CD14-positive monocyte (primary cell): ENCODE results near the gene KRTAP1-1. TPM values are rescaled to one million over a fixed set of nuclear protein-coding genes. Genes with fewer than 3 reads are reported as not detected.

Source experiments
- DNase-seq, 3 donors: peaks; one replicate each; pipeline ENCODE4 v3.0.0-alpha.2; 2011 to 2022
- H2AFZ ChIP-seq: 2 replicates; pipeline ENCODE4 v1.6.0; 2012; ENCODE audit warnings: mild to moderate bottlenecking, low read depth, low read length, inconsistent platforms; ENCODE audit not compliant: insufficient read depth, poor library complexity, severe bottlenecking
- H3K27ac ChIP-seq, 2 donors: 1 replicate in 1 of 2; 2 replicates in 1 of 2; pipeline ENCODE4 v1.5.1; 2012 to 2013; ENCODE audit warnings: low read length in 2 of 2, control low read depth in 1 of 2, inconsistent platforms in 1 of 2, low read depth in 1 of 2, mild to moderate bottlenecking in 1 of 2
- H3K27me3 ChIP-seq, 2 donors: one replicate each; pipeline versions ENCODE4 v1.6.0 to v1.6.1; 2011 to 2013; ENCODE audit warnings: low read length in 2 of 2; ENCODE audit not compliant: control insufficient read depth in 2 of 2, insufficient read depth in 2 of 2
- H3K36me3 ChIP-seq, 2 donors: replicated peaks in 1 of 2; 1 replicate in 1 of 2; 2 replicates in 1 of 2; pipeline versions ENCODE4 v1.5.1 to v1.6.1; 2012 to 2013; ENCODE audit warnings: low read length in 2 of 2, control low read depth in 1 of 2, inconsistent platforms in 1 of 2, mild to moderate bottlenecking in 1 of 2; ENCODE audit not compliant: insufficient read depth in 2 of 2, control insufficient read depth in 1 of 2
- H3K4me1 ChIP-seq, 2 donors: 1 replicate in 1 of 2; 2 replicates in 1 of 2; pipeline versions ENCODE4 v1.5.1 to v1.6.1; 2012 to 2013; ENCODE audit warnings: low read length in 2 of 2, control low read depth in 1 of 2, inconsistent platforms in 1 of 2, mild to moderate bottlenecking in 1 of 2, moderate library complexity in 1 of 2; ENCODE audit not compliant: insufficient read depth in 2 of 2, control insufficient read depth in 1 of 2
- H3K4me2 ChIP-seq: replicated peaks from 2 replicates; pipeline ENCODE3; 2012; ENCODE audit warnings: low read length, moderate library complexity, mild to moderate bottlenecking; ENCODE audit not compliant: poor library complexity, severe bottlenecking; ENCODE audit errors: extremely low read depth
- H3K4me3 ChIP-seq, 3 experiments: fragments of 200-600 bp in 1 of 3; sonication (generic) in 1 of 3; replicated peaks in 1 of 3; 1 replicate in 2 of 3; 2 replicates in 1 of 3; pipeline ENCODE4 v1.5.1; 2011 to 2013; ENCODE audit warnings: low read length in 3 of 3, mild to moderate bottlenecking in 3 of 3, control low read depth in 2 of 3, low read depth in 2 of 3, inconsistent platforms in 1 of 3, moderate library complexity in 1 of 3
- H3K79me2 ChIP-seq: 2 replicates; pipeline ENCODE4 v1.6.0; 2012; ENCODE audit warnings: mild to moderate bottlenecking, control low read depth, inconsistent platforms, low read length, moderate library complexity; ENCODE audit not compliant: insufficient read depth
- H3K9ac ChIP-seq: 2 replicates; pipeline ENCODE4 v1.6.0; 2017; ENCODE audit warnings: low read length, mild to moderate bottlenecking; ENCODE audit not compliant: insufficient read depth, poor library complexity, severe bottlenecking
- H3K9me3 ChIP-seq, 2 donors: replicated peaks in 1 of 2; 1 replicate in 1 of 2; 2 replicates in 1 of 2; pipeline versions ENCODE4 v1.5.1 to v1.6.1; 2012 to 2013; ENCODE audit warnings: low read length in 2 of 2, control low read depth in 1 of 2; ENCODE audit not compliant: control insufficient read depth in 1 of 2, insufficient read depth in 1 of 2
- H4K20me1 ChIP-seq: 2 replicates; pipeline ENCODE4 v1.6.0; 2012; ENCODE audit warnings: mild to moderate bottlenecking, low read length, control low read depth, moderate library complexity; ENCODE audit not compliant: insufficient read depth
- H3K27ac Mint-ChIP-seq, 7 donors: one replicate each; pipeline ENCODE4 v1.8.0; 2020; ENCODE audit warnings: mild to moderate bottlenecking in 7 of 7, mixed read lengths in 7 of 7, moderate library complexity in 6 of 7, inconsistent platforms in 2 of 7
- H3K27me3 Mint-ChIP-seq, 3 donors: one replicate each; pipeline ENCODE4 v1.8.0; 2021 to 2022; ENCODE audit warnings: low read depth in 3 of 3, mild to moderate bottlenecking in 3 of 3, mixed read lengths in 3 of 3, moderate library complexity in 3 of 3, inconsistent platforms in 1 of 3
- H3K36me3 Mint-ChIP-seq, 2 donors: one replicate each; pipeline ENCODE4 v1.8.0; 2020; ENCODE audit warnings: mixed read lengths in 2 of 2, inconsistent platforms in 1 of 2, mild to moderate bottlenecking in 1 of 2
- H3K4me1 Mint-ChIP-seq: one replicate; pipeline ENCODE4 v1.8.0; 2020; ENCODE audit warnings: mild to moderate bottlenecking, mixed read lengths
- H3K4me3 Mint-ChIP-seq, 2 donors: one replicate each; pipeline ENCODE4 v1.8.0; 2020; ENCODE audit warnings: mild to moderate bottlenecking in 2 of 2, mixed read lengths in 2 of 2, moderate library complexity in 1 of 2
- H3K9me3 Mint-ChIP-seq, 7 donors: one replicate each; pipeline ENCODE4 v1.8.0; 2020 to 2022; ENCODE audit warnings: mixed read lengths in 7 of 7, mild to moderate bottlenecking in 6 of 7, moderate library complexity in 6 of 7, inconsistent platforms in 2 of 7
- WGBS: methylation state at CpG from one replicate; pipeline ENCODE4 v1.1.5; 2013; ENCODE audit warnings: missing lambda C conversion rate; ENCODE audit not compliant: insufficient coverage; 5-methylcytosine and 5-hydroxymethylcytosine counted together
- intact Hi-C, 2 donors: fragments of 100-400 bp; cut with micrococcal nuclease; formaldehyde crosslinking; loops; one replicate each; pipeline versions ENCODE4 v1.15.0 to v1.15.1; 2023
- polyA plus RNA-seq, 3 donors: library from polyadenylated mRNA; depleted of rRNA in 1 of 3; unstranded in 2 of 3; stranded (reverse) in 1 of 3; fragments of 300-500 nt in 2 of 3; fragments of >200 nt in 1 of 3; fragmentation: Illumina TruSeq in 2 of 3; gene quantifications; 1 replicate in 2 of 3; 2 replicates in 1 of 3; pipeline ENCODE4 v1.2.3, GENCODE V29; 2012 to 2021
- TF ChIP-seq, protein P1 (sequence below): fragments of 200-600 bp; IDR thresholded peaks from one replicate; pipeline ENCODE4 v1.8.0; 2022; ENCODE audit warnings: antibody characterized with exemption, mild to moderate bottlenecking

The KRTAP1-1 gene
- polyA plus RNA-seq, 3 donors: not detected

DNA sequence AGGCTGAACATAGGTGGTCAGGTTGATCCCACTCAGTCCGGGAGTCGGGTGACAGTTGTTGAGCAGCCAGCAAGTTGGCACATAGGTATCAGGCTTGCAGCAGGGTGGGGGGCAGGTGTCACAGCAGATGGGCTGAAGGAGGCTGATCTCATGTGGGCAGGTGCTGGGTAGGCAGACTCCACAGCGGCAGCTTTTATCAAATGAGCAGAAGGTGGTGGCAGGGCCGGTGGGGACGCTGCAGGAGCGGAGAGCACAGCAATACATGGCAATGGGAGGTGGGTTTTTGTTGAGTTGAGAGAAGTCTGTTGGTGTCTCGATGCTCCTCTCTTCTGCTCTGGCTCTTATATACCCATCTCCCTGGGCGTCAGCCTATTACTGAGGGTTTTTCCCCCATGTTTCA is 32.4 kb downstream of the KRTAP1-1 start, which contains the start of gene KRTAP3-1:
KRTAP3-1 (minus strand) TSS at position 318 of the 400 bp plus-strand sequence; CDS start at position 264, 54 bp downstream.
- Histone ChIP-seq H3K27ac (no peak within 1 kb of the TSS), H3K27me3 (no peaks in the 10 kb centered on the region), H3K79me2 (no peaks in the 10 kb centered on the region), H4K20me1 (no peaks in the 10 kb centered on the region), H3K9ac (no peak within 1 kb of the TSS), H3K4me2 (no peak within 1 kb of the TSS), H3K4me1 (no peaks in the 10 kb centered on the region), H3K36me3 (no peaks in the 10 kb centered on the region), H2AFZ (no peak within 1 kb of the TSS), H3K4me3 (no peak within 1 kb of the TSS), H3K9me3 (no peaks in the 10 kb centered on the region)
- intact Hi-C loops: no loop called here
- peak within 1 kb of the TSS in 2 of 7 donors; percentile 3 to 65 for H3K27ac Mint-ChIP-seq
- 98% methylated on average over 6 of the region's 8 CpGs for WGBS
- H3K4me1 Mint-ChIP-seq: no peaks in the 10 kb centered on the region
- no peaks in the 10 kb centered on the region for H3K36me3 Mint-ChIP-seq
- H3K27me3 Mint-ChIP-seq: peaks cover 3 to 5% (median 3%) of the 10 kb centered on the region in 3 donors
- peaks cover 0 to 2% (median 0%) of the 10 kb centered on the region in 7 donors for H3K9me3 Mint-ChIP-seq
- TF ChIP-seq, protein P1, sequence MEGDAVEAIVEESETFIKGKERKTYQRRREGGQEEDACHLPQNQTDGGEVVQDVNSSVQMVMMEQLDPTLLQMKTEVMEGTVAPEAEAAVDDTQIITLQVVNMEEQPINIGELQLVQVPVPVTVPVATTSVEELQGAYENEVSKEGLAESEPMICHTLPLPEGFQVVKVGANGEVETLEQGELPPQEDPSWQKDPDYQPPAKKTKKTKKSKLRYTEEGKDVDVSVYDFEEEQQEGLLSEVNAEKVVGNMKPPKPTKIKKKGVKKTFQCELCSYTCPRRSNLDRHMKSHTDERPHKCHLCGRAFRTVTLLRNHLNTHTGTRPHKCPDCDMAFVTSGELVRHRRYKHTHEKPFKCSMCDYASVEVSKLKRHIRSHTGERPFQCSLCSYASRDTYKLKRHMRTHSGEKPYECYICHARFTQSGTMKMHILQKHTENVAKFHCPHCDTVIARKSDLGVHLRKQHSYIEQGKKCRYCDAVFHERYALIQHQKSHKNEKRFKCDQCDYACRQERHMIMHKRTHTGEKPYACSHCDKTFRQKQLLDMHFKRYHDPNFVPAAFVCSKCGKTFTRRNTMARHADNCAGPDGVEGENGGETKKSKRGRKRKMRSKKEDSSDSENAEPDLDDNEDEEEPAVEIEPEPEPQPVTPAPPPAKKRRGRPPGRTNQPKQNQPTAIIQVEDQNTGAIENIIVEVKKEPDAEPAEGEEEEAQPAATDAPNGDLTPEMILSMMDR: no peak
- no peak within 1 kb of the TSS for H3K4me3 Mint-ChIP-seq
- no peak for DNase-seq

DNA sequence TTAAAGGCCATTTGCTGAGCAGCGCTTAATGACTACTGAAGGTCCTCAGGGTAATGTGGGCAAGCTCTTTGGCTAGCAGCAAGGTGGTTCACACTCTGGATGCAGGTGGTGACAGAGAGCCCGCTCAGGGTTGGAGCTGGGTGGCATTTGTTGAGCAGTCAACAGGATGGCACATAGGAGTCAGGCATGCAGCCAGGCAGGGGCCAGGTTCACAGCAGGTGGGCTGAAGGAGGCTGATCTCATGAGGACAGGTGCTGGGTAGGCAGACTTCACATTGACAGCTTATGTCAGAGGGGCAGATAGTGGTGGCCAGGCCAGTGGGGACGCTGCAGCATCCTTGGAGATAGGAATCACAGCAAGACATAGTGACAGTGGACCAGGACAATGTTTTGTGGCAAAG is 36.9 kb downstream of the KRTAP1-1 start:
- intact Hi-C loops: no loop called here
- TF ChIP-seq, protein P1: no peak
- Mint-ChIP-seq H3K4me1 (no peaks in the 10 kb centered on the region), H3K36me3 (no peaks in the 10 kb centered on the region), H3K4me3 (no peak overlapping the region), H3K27me3 (peaks cover 6 to 16% (median 8%) of the 10 kb centered on the region in 3 donors), H3K27ac (no peak overlapping the region), H3K9me3 (peaks cover 0 to 4% (median 0%) of the 10 kb centered on the region in 7 donors)
- Histone ChIP-seq H2AFZ (no peak overlapping the region), H3K79me2 (no peaks in the 10 kb centered on the region), H3K9me3 (no peaks in the 10 kb centered on the region), H4K20me1 (no peaks in the 10 kb centered on the region), H3K9ac (no peak overlapping the region), H3K4me3 (no peak overlapping the region), H3K27me3 (no peaks in the 10 kb centered on the region), H3K27ac (no peak overlapping the region), H3K4me2 (no peak overlapping the region), H3K36me3 (no peaks in the 10 kb centered on the region), H3K4me1 (no peaks in the 10 kb centered on the region)
- no peak for DNase-seq
- WGBS: 100% methylated on average over 2 of the region's 3 CpGs
